Hepatocyte (in vitro differentiated cells): ENCODE measurements around the gene MAP1A. TPM values are rescaled to one million over a fixed set of nuclear protein-coding genes. Genes with fewer than 3 reads are reported as not detected.

ENCODE experiments used
- DNase-seq: peaks from one replicate; pipeline ENCODE4 v3.0.0-alpha.2; 2016; ENCODE audit warnings: low spot score
- H2AFZ ChIP-seq: fragments of 200-600 bp; sonication (generic); 2 replicates; pipeline ENCODE4 v1.6.0; 2016; ENCODE audit warnings: antibody characterized with exemption, mild to moderate bottlenecking
- H3K27ac ChIP-seq: fragments of 200-600 bp; sonication (generic); 2 replicates; pipeline ENCODE4 v1.5.1; 2016; ENCODE audit warnings: mild to moderate bottlenecking
- H3K27me3 ChIP-seq: fragments of 200-600 bp; sonication (generic); 2 replicates; pipeline ENCODE4 v1.6.1; 2016
- H3K36me3 ChIP-seq: fragments of 200-600 bp; sonication (generic); replicated peaks from 2 replicates; pipeline ENCODE4 v1.5.1; 2016; ENCODE audit warnings: low read depth; ENCODE audit not compliant: insufficient read depth
- H3K4me1 ChIP-seq: fragments of 200-600 bp; sonication (generic); 2 replicates; pipeline ENCODE4 v1.5.1; 2016; ENCODE audit warnings: mild to moderate bottlenecking, moderate library complexity; ENCODE audit not compliant: insufficient read depth
- H3K4me2 ChIP-seq: fragments of 200-600 bp; sonication (generic); 2 replicates; pipeline ENCODE4 v1.6.0; 2016
- H3K4me3 ChIP-seq: fragments of 200-600 bp; sonication (generic); 2 replicates; pipeline ENCODE4 v1.5.1; 2016; ENCODE audit warnings: mild to moderate bottlenecking
- H3K79me2 ChIP-seq: fragments of 200-600 bp; sonication (generic); 2 replicates; pipeline ENCODE4 v1.6.0; 2017; ENCODE audit warnings: mild to moderate bottlenecking
- H3K9me2 ChIP-seq: fragments of 200-600 bp; sonication (generic); replicated peaks from 2 replicates; pipeline ENCODE4 v1.6.0; 2017; ENCODE audit warnings: mild to moderate bottlenecking; ENCODE audit not compliant: insufficient read depth
- H3K9me3 ChIP-seq: fragments of 200-600 bp; sonication (generic); 2 replicates; pipeline ENCODE4 v1.5.1; 2016; ENCODE audit warnings: low read depth, mild to moderate bottlenecking
- H4K20me1 ChIP-seq: fragments of 200-600 bp; sonication (generic); 2 replicates; pipeline ENCODE4 v1.6.0; 2016; ENCODE audit warnings: mild to moderate bottlenecking; ENCODE audit not compliant: insufficient read depth, poor library complexity, severe bottlenecking
- EZH2 ChIP-seq: fragments of 200-600 bp; sonication (generic); IDR thresholded peaks from 2 replicates; pipeline ENCODE4 v1.6.1; 2016; ENCODE audit warnings: antibody characterized with exemption, mild to moderate bottlenecking, borderline replicate concordance
- EZH2phosphoT487 ChIP-seq: fragments of 200-600 bp; sonication (generic); IDR thresholded peaks from one replicate; pipeline ENCODE4 v1.6.1; 2018; ENCODE audit warnings: antibody characterized with exemption, mild to moderate bottlenecking, low read depth, moderate library complexity; ENCODE audit not compliant: unreplicated experiment, severe bottlenecking
- WGBS: methylation state at CpG from one replicate; pipeline ENCODE4 v1.1.6; 2016; ENCODE audit warnings: low lambda C conversion rate; ENCODE audit errors: missing lambda C conversion rate; 5-methylcytosine and 5-hydroxymethylcytosine counted together
- polyA plus RNA-seq: library from polyadenylated mRNA; unstranded; fragments of >200 nt; fragmentation: Nextera tagmentation; extraction: Ambion mirVana; gene quantifications from 2 replicates; pipeline ENCODE4 v1.2.1, GENCODE V29; 2016
- total RNA-seq: library from RNA; depleted of rRNA; stranded (reverse); fragments of >200 nt; gene quantifications from 2 replicates; pipeline ENCODE4 v1.2.3, GENCODE V29; 2014
- TF ChIP-seq, protein P1 (sequence below): fragments of 200-600 bp; sonication (generic); IDR thresholded peaks from 2 replicates; pipeline ENCODE4 v1.5.1; 2016; ENCODE audit warnings: antibody characterized with exemption, mild to moderate bottlenecking; ENCODE audit not compliant: poor library complexity

MAP1A gene
- 6.7 and 9.5 TPM in 2 replicates for total RNA-seq
- polyA plus RNA-seq, result 7.2 and 7.3 TPM in 2 replicates

GRCh38 chr15:43517354-43518196 is at the start of gene MAP1A:
Gene MAP1A, plus strand, starts transcription at chr15:43517608. Its CDS starts 3,866 bp downstream, at chr15:43521474.
- peak; percentile 76 for DNase-seq
- Histone ChIP-seq H3K4me2 (peak within 1 kb of the TSS; percentile 96), H3K27me3 (no peaks in the 10 kb centered on the region), H3K4me1 (peaks cover 25% of the 10 kb centered on the region), H3K27ac (peak within 1 kb of the TSS; percentile 77), H3K9me3 (no peaks in the 10 kb centered on the region), H2AFZ (peak within 1 kb of the TSS; percentile 55), H4K20me1 (no peaks in the 10 kb centered on the region), H3K9me2 (no peaks in the 10 kb centered on the region), H3K79me2 (no peaks in the 10 kb centered on the region), H3K36me3 (no peaks in the 10 kb centered on the region), H3K4me3 (peak within 1 kb of the TSS; percentile 28)
- no peak for TF ChIP-seq EZH2
- TF ChIP-seq, protein P1, sequence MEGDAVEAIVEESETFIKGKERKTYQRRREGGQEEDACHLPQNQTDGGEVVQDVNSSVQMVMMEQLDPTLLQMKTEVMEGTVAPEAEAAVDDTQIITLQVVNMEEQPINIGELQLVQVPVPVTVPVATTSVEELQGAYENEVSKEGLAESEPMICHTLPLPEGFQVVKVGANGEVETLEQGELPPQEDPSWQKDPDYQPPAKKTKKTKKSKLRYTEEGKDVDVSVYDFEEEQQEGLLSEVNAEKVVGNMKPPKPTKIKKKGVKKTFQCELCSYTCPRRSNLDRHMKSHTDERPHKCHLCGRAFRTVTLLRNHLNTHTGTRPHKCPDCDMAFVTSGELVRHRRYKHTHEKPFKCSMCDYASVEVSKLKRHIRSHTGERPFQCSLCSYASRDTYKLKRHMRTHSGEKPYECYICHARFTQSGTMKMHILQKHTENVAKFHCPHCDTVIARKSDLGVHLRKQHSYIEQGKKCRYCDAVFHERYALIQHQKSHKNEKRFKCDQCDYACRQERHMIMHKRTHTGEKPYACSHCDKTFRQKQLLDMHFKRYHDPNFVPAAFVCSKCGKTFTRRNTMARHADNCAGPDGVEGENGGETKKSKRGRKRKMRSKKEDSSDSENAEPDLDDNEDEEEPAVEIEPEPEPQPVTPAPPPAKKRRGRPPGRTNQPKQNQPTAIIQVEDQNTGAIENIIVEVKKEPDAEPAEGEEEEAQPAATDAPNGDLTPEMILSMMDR, result no peak
- 2% methylated on average over 6 of the region's 15 CpGs for WGBS

DNA sequence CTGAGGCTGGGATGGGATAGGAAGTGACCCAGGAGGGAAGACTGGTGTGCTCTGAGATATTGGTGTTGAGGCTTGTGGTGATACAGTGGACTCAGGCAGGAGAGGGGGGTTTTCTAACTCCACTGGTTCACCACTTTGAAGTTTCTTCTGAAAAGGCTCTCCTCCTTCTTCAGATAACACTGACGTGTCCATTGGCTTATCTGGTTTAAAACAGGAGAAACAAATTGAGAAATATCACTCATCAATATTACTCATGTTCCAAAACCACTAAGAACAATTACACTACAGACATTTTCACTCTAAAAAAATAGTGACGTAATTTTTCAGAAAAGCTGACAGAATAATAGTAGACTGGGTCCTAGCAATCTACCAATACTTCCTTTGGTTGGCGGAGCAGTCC is 47.5 kb upstream of the MAP1A start:
- H3K9me3 ChIP-seq, result no peaks in the 10 kb centered on the region
- H3K4me2 ChIP-seq, result no peak overlapping the region
- no peaks in the 10 kb centered on the region for H3K36me3 ChIP-seq
- TF ChIP-seq EZH2 (no peak), EZH2phosphoT487 (no peak)
- TF ChIP-seq, protein P1, result no peak
- no peak for DNase-seq
- no peaks in the 10 kb centered on the region for H3K79me2 ChIP-seq
- H3K27ac ChIP-seq, result no peak overlapping the region
- H4K20me1 ChIP-seq, result no peaks in the 10 kb centered on the region
- H3K4me1 ChIP-seq, result no peaks in the 10 kb centered on the region
- H3K27me3 ChIP-seq, result no peaks in the 10 kb centered on the region
- H3K4me3 ChIP-seq, result no peak overlapping the region
- 92% methylated on average over 3 of the region's 3 CpGs for WGBS
- no peaks in the 10 kb centered on the region for H3K9me2 ChIP-seq
- no peak overlapping the region for H2AFZ ChIP-seq

DNA sequence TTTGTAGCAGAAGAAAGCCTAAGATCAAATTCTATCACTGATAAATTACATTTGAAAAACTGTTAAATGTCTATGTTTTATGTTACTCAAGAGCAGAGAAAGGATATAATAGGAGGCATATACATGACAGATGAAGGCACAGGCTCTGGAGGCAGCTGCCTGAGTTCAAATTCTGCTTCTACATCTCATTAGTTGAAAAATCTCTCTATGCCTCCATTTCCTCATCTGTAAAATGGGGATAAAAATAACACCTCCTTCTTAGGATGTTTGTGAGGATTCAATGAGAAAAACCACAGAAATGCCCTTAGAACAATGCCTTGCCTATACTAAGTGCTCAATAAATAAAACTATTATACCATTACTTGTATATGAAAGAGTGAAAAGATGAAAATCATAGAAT is 45.4 kb upstream of the MAP1A start:
- no peak overlapping the region for H2AFZ ChIP-seq
- H3K4me1 ChIP-seq, result no peaks in the 10 kb centered on the region
- TF ChIP-seq EZH2 (no peak), EZH2phosphoT487 (no peak)
- TF ChIP-seq, protein P1, result no peak
- no peaks in the 10 kb centered on the region for H3K79me2 ChIP-seq
- H3K4me2 ChIP-seq, result no peak overlapping the region
- no peaks in the 10 kb centered on the region for H4K20me1 ChIP-seq
- H3K4me3 ChIP-seq, result no peak overlapping the region
- no peaks in the 10 kb centered on the region for H3K27me3 ChIP-seq
- H3K9me2 ChIP-seq, result no peaks in the 10 kb centered on the region
- no peak for DNase-seq
- no peaks in the 10 kb centered on the region for H3K9me3 ChIP-seq
- H3K36me3 ChIP-seq, result no peaks in the 10 kb centered on the region
- no peak overlapping the region for H3K27ac ChIP-seq
